HL-60 (cell line): ENCODE data around the gene ADD3.

Source experiments
- DNase-seq, 2 experiments: peaks; one replicate each; pipeline ENCODE4 v3.0.0-alpha.2; 2010 to 2020; ENCODE audit warnings: low read depth in 1 of 2, low spot score in 1 of 2
- H3K27ac ChIP-seq: fragments of 250-450 bp; sonication (Bioruptor Pico); replicated peaks from 2 replicates; pipeline ENCODE4 v1.5.1; 2020; ENCODE audit warnings: mild to moderate bottlenecking, moderate library complexity
- H3K27me3 ChIP-seq: fragments of 250-450 bp; sonication (Bioruptor Pico); 2 replicates; pipeline ENCODE4 v1.5.1; 2021; ENCODE audit warnings: mild to moderate bottlenecking, moderate library complexity; ENCODE audit not compliant: insufficient read depth, poor library complexity, severe bottlenecking
- H3K4me3 ChIP-seq: replicated peaks from 2 replicates; pipeline ENCODE4 v1.5.1; 2011; ENCODE audit warnings: mild to moderate bottlenecking, control low read depth, low read length; ENCODE audit not compliant: insufficient read depth
- CTCF ChIP-seq: IDR thresholded peaks from one replicate; pipeline ENCODE4 v1.5.1; 2011; ENCODE audit warnings: low read length, control low read depth, inconsistent platforms; ENCODE audit not compliant: insufficient read depth
- GABPA ChIP-seq: IDR thresholded peaks from 2 replicates; pipeline ENCODE4 v1.6.1; 2012; ENCODE audit warnings: low read depth
- POLR2AphosphoS5 ChIP-seq: IDR thresholded peaks from 2 replicates; pipeline ENCODE4 v1.6.1; 2012; ENCODE audit warnings: low read depth
- REST ChIP-seq: IDR thresholded peaks from 2 replicates; pipeline ENCODE4 v1.6.1; 2012; ENCODE audit warnings: low read depth; ENCODE audit not compliant: insufficient replicate concordance
- SPI1 ChIP-seq: IDR thresholded peaks from 2 replicates; pipeline ENCODE4 v1.6.1; 2012; ENCODE audit warnings: low read depth, mild to moderate bottlenecking, borderline replicate concordance

ADD3 gene

GRCh38 chr10:109972372-109973001, 35.3 kb upstream of the ADD3 start:
- TF ChIP-seq CTCF (no peak), REST (no peak), SPI1 (no peak), POLR2AphosphoS5 (no peak), GABPA (no peak)
- H3K27ac ChIP-seq, result no peak overlapping the region
- DNase-seq, result no peak
- H3K27me3 ChIP-seq, result no peaks in the 10 kb centered on the region
- no peak overlapping the region for H3K4me3 ChIP-seq

- H3K27ac ChIP-seq, result no peak overlapping the region
- TF ChIP-seq CTCF (no peak), POLR2AphosphoS5 (no peak), SPI1 (no peak), REST (no peak), GABPA (no peak)
- H3K27me3 ChIP-seq, result no peaks in the 10 kb centered on the region
- H3K4me3 ChIP-seq, result no peak overlapping the region
- no peak for DNase-seq
Observed at GRCh38 chr10:109973326-109973829, 34.4 kb upstream of the ADD3 start.

- H3K27me3 ChIP-seq, result no peaks in the 10 kb centered on the region
- DNase-seq, result no peak
- H3K27ac ChIP-seq, result no peak overlapping the region
- TF ChIP-seq GABPA (no peak), REST (no peak)
- no peak overlapping the region for H3K4me3 ChIP-seq
Observed at GRCh38 chr10:109974504-109975191, 33.1 kb upstream of the ADD3 start.
